ENCODE measurements around the gene GALNT12. TPM values are rescaled to one million over a fixed set of nuclear protein-coding genes. Genes with fewer than 3 reads are reported as not detected.

GALNT12 gene
- total and polyA plus RNA-seq, 2 donors, result 6.7 to 7.3 TPM

GRCh38 chr9:98770717-98771116 lies 36.8 kb upstream of the GALNT12 start:
- no peak overlapping the region for H3K4me3 ChIP-seq (ENCODE audit: low read length in 2 of 2)
- no peaks in the 10 kb centered on the region for H3K4me1 ChIP-seq (ENCODE audit: control insufficient read depth in 2 of 2, insufficient read depth in 2 of 2, low read length in 2 of 2)
- no peak for DNase-seq (ENCODE audit: low read depth in 6 of 9, low spot score in 9 of 9)
- peaks cover 3 to 12% of the 10 kb centered on the region in 2 donors for H3K36me3 ChIP-seq (ENCODE audit: control insufficient read depth in 2 of 2, insufficient read depth in 2 of 2, low read length in 1 of 2)
- H3K9me3 ChIP-seq (ENCODE audit: control insufficient read depth in 2 of 2, insufficient read depth in 1 of 2, low read length in 1 of 2), result no peaks in the 10 kb centered on the region
- H3K27ac ChIP-seq (ENCODE audit: low read depth in 1 of 2, low read length in 1 of 2), result no peak overlapping the region
- WGBS, result 97% methylated on average over 10 of the region's 10 CpGs
- H3K27me3 ChIP-seq (ENCODE audit: control insufficient read depth in 2 of 2, insufficient read depth in 1 of 2, low read length in 1 of 2), result no peaks in the 10 kb centered on the region

GRCh38 chr9:98771209-98771874 lies 36.1 kb upstream of the GALNT12 start:
- H3K36me3 ChIP-seq (ENCODE audit: control insufficient read depth in 2 of 2, insufficient read depth in 2 of 2, low read length in 1 of 2), result peaks cover 3 to 12% of the 10 kb centered on the region in 2 donors

GRCh38 chr9:98772364-98773155 lies 34.9 kb upstream of the GALNT12 start:
- Histone ChIP-seq H3K9me3 (ENCODE audit: control insufficient read depth in 2 of 2, insufficient read depth in 1 of 2, low read length in 1 of 2) (no peaks in the 10 kb centered on the region), H3K4me1 (ENCODE audit: control insufficient read depth in 2 of 2, insufficient read depth in 2 of 2, low read length in 2 of 2) (no peaks in the 10 kb centered on the region), H3K27ac (ENCODE audit: low read depth in 1 of 2, low read length in 1 of 2) (no peak overlapping the region), H3K27me3 (ENCODE audit: control insufficient read depth in 2 of 2, insufficient read depth in 1 of 2, low read length in 1 of 2) (no peaks in the 10 kb centered on the region), H3K4me3 (ENCODE audit: low read length in 2 of 2) (no peak overlapping the region), H3K36me3 (ENCODE audit: control insufficient read depth in 2 of 2, insufficient read depth in 2 of 2, low read length in 1 of 2) (peaks cover 3 to 11% of the 10 kb centered on the region in 2 donors)
- WGBS, result 96% methylated on average over 13 of the region's 13 CpGs
- DNase-seq (ENCODE audit: low read depth in 6 of 9, low spot score in 9 of 9), result no peak

More at GRCh38 chr9:98771209-98771874, 36.1 kb upstream of the GALNT12 start:
- Histone ChIP-seq H3K9me3 (ENCODE audit: control insufficient read depth in 2 of 2, insufficient read depth in 1 of 2, low read length in 1 of 2) (no peaks in the 10 kb centered on the region), H3K4me1 (ENCODE audit: control insufficient read depth in 2 of 2, insufficient read depth in 2 of 2, low read length in 2 of 2) (no peaks in the 10 kb centered on the region), H3K27me3 (ENCODE audit: control insufficient read depth in 2 of 2, insufficient read depth in 1 of 2, low read length in 1 of 2) (no peaks in the 10 kb centered on the region), H3K4me3 (ENCODE audit: low read length in 2 of 2) (no peak overlapping the region), H3K27ac (ENCODE audit: low read depth in 1 of 2, low read length in 1 of 2) (no peak overlapping the region)
- WGBS, result 94% methylated on average over 15 of the region's 15 CpGs
- DNase-seq (ENCODE audit: low read depth in 6 of 9, low spot score in 9 of 9), result no peak

- H3K36me3 ChIP-seq (ENCODE audit: control insufficient read depth in 2 of 2, insufficient read depth in 2 of 2, low read length in 1 of 2), result peaks cover 3 to 7% of the 10 kb centered on the region in 2 donors
- DNase-seq (ENCODE audit: low read depth in 6 of 9, low spot score in 9 of 9), result no peak
- 98% methylated on average over 15 of the region's 15 CpGs for WGBS
- H3K9me3 ChIP-seq (ENCODE audit: control insufficient read depth in 2 of 2, insufficient read depth in 1 of 2, low read length in 1 of 2), result no peaks in the 10 kb centered on the region
- H3K4me1 ChIP-seq (ENCODE audit: control insufficient read depth in 2 of 2, insufficient read depth in 2 of 2, low read length in 2 of 2), result no peaks in the 10 kb centered on the region
- H3K27me3 ChIP-seq (ENCODE audit: control insufficient read depth in 2 of 2, insufficient read depth in 1 of 2, low read length in 1 of 2), result no peaks in the 10 kb centered on the region
- H3K4me3 ChIP-seq (ENCODE audit: low read length in 2 of 2), result no peak overlapping the region
- no peak overlapping the region for H3K27ac ChIP-seq (ENCODE audit: low read depth in 1 of 2, low read length in 1 of 2)
These were observed 33.7 kb upstream of the GALNT12 start for GRCh38 chr9:98773721-98774120.

GRCh38 chr9:98774746-98775145 lies 32.7 kb upstream of the GALNT12 start:
- Histone ChIP-seq H3K36me3 (ENCODE audit: control insufficient read depth in 2 of 2, insufficient read depth in 2 of 2, low read length in 1 of 2) (peaks cover 3 to 7% of the 10 kb centered on the region in 2 donors), H3K4me3 (ENCODE audit: low read length in 2 of 2) (no peak overlapping the region), H3K27ac (ENCODE audit: low read depth in 1 of 2, low read length in 1 of 2) (no peak overlapping the region), H3K4me1 (ENCODE audit: control insufficient read depth in 2 of 2, insufficient read depth in 2 of 2, low read length in 2 of 2) (no peaks in the 10 kb centered on the region), H3K9me3 (ENCODE audit: control insufficient read depth in 2 of 2, insufficient read depth in 1 of 2, low read length in 1 of 2) (no peaks in the 10 kb centered on the region), H3K27me3 (ENCODE audit: control insufficient read depth in 2 of 2, insufficient read depth in 1 of 2, low read length in 1 of 2) (no peaks in the 10 kb centered on the region)
- no peak for DNase-seq (ENCODE audit: low read depth in 6 of 9, low spot score in 9 of 9)
- 95% methylated on average over 9 of the region's 9 CpGs for WGBS

GRCh38 chr9:98775831-98776441 lies 31.5 kb upstream of the GALNT12 start:
- DNase-seq (ENCODE audit: low read depth in 6 of 9, low spot score in 9 of 9), result peak in 6 of 9 donors; percentile 27 to 70 (median 49)
- Histone ChIP-seq H3K36me3 (ENCODE audit: control insufficient read depth in 2 of 2, insufficient read depth in 2 of 2, low read length in 1 of 2) (peaks cover 3 to 6% of the 10 kb centered on the region in 2 donors), H3K9me3 (ENCODE audit: control insufficient read depth in 2 of 2, insufficient read depth in 1 of 2, low read length in 1 of 2) (no peaks in the 10 kb centered on the region), H3K4me1 (ENCODE audit: control insufficient read depth in 2 of 2, insufficient read depth in 2 of 2, low read length in 2 of 2) (no peaks in the 10 kb centered on the region), H3K27me3 (ENCODE audit: control insufficient read depth in 2 of 2, insufficient read depth in 1 of 2, low read length in 1 of 2) (no peaks in the 10 kb centered on the region), H3K4me3 (ENCODE audit: low read length in 2 of 2) (no peak overlapping the region), H3K27ac (ENCODE audit: low read depth in 1 of 2, low read length in 1 of 2) (no peak overlapping the region)
- 55% methylated on average over 8 of the region's 8 CpGs for WGBS

- H3K9me3 ChIP-seq (ENCODE audit: control insufficient read depth in 2 of 2, insufficient read depth in 1 of 2, low read length in 1 of 2), result no peaks in the 10 kb centered on the region
- H3K4me1 ChIP-seq (ENCODE audit: control insufficient read depth in 2 of 2, insufficient read depth in 2 of 2, low read length in 2 of 2), result no peaks in the 10 kb centered on the region
- no peak overlapping the region for H3K4me3 ChIP-seq (ENCODE audit: low read length in 2 of 2)
- H3K36me3 ChIP-seq (ENCODE audit: control insufficient read depth in 2 of 2, insufficient read depth in 2 of 2, low read length in 1 of 2), result peaks cover 3 to 4% of the 10 kb centered on the region in 2 donors
- H3K27me3 ChIP-seq (ENCODE audit: control insufficient read depth in 2 of 2, insufficient read depth in 1 of 2, low read length in 1 of 2), result no peaks in the 10 kb centered on the region
- no peak overlapping the region for H3K27ac ChIP-seq (ENCODE audit: low read depth in 1 of 2, low read length in 1 of 2)
- no peak for DNase-seq (ENCODE audit: low read depth in 6 of 9, low spot score in 9 of 9)
- WGBS, result over 99% methylated on average over 4 of the region's 4 CpGs
These were observed 29.9 kb upstream of the GALNT12 start for GRCh38 chr9:98777618-98778017.

DNA sequence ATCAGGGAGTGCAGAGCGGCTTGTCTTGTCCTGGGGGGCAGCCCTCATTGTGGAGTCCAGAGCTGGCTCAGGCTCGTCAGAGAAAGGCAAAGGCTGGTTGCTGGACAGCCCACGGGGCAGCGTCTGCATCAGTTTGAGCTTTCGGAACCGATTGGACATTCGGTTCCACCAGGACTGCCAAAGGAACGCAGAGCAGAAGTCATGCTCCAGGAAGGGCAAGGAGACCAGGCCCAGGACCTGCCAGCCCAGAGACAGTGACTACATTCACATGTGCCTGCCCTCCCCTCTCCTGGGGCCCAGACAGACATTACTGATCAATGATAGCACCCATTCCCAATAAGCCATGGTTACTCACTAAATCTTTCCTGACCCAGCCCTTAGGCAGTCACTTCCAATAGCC lies 29.2 kb upstream of the GALNT12 start:
- WGBS, result 97% methylated on average over 8 of the region's 8 CpGs
- peaks cover under 1 to 2% of the 10 kb centered on the region in 2 donors for H3K36me3 ChIP-seq (ENCODE audit: control insufficient read depth in 2 of 2, insufficient read depth in 2 of 2, low read length in 1 of 2)

More for the DNA sequence above, 29.2 kb upstream of the GALNT12 start:
- H3K27ac ChIP-seq (ENCODE audit: low read depth in 1 of 2, low read length in 1 of 2), result no peak overlapping the region
- no peaks in the 10 kb centered on the region for H3K27me3 ChIP-seq (ENCODE audit: control insufficient read depth in 2 of 2, insufficient read depth in 1 of 2, low read length in 1 of 2)
- no peak overlapping the region for H3K4me3 ChIP-seq (ENCODE audit: low read length in 2 of 2)
- no peak for DNase-seq (ENCODE audit: low read depth in 6 of 9, low spot score in 9 of 9)
- no peaks in the 10 kb centered on the region for H3K4me1 ChIP-seq (ENCODE audit: control insufficient read depth in 2 of 2, insufficient read depth in 2 of 2, low read length in 2 of 2)
- H3K9me3 ChIP-seq (ENCODE audit: control insufficient read depth in 2 of 2, insufficient read depth in 1 of 2, low read length in 1 of 2), result no peaks in the 10 kb centered on the region

Measured in thymus (tissue), 11 donors.